HG02623 (cell line): ENCODE measurements around the gene SARDH.

Experiments
- ATAC-seq: cut with Tn5 transposase; IDR thresholded peaks from one replicate; pipeline ENCODE4 v1.9.1; 2021; ENCODE audit warnings: moderate library complexity; ENCODE audit not compliant: unreplicated experiment

The SARDH gene

GRCh38 chr9:133715866-133716563 lies 22.1 kb downstream of the SARDH start:
- no peak for ATAC-seq

- ATAC-seq: no peak
These were observed 22.8 kb downstream of the SARDH start for GRCh38 chr9:133715295-133715865.

GRCh38 chr9:133714606-133715294 lies 23.4 kb downstream of the SARDH start:
- ATAC-seq: no peak

- no peak for ATAC-seq
These were observed 24.1 kb downstream of the SARDH start for GRCh38 chr9:133713960-133714495.

GRCh38 chr9:133713150-133713959 lies 24.8 kb downstream of the SARDH start:
- ATAC-seq: no peak

GRCh38 chr9:133712221-133713100 lies 25.7 kb downstream of the SARDH start:
- no peak for ATAC-seq

- no peak for ATAC-seq
These were observed 26.5 kb downstream of the SARDH start for GRCh38 chr9:133711428-133712220.

- no peak for ATAC-seq
These were observed 27.3 kb downstream of the SARDH start for GRCh38 chr9:133710661-133711427.

GRCh38 chr9:133709691-133710571 lies 28.2 kb downstream of the SARDH start:
- ATAC-seq: no peak

- ATAC-seq: no peak
These were observed 29.0 kb downstream of the SARDH start for GRCh38 chr9:133709015-133709611.

- no peak for ATAC-seq
These were observed 29.7 kb downstream of the SARDH start for GRCh38 chr9:133708246-133709014.

GRCh38 chr9:133707763-133708245 lies 30.3 kb downstream of the SARDH start:
- no peak for ATAC-seq

GRCh38 chr9:133707065-133707762 lies 30.9 kb downstream of the SARDH start:
- ATAC-seq: no peak

GRCh38 chr9:133706307-133707050 lies 31.7 kb downstream of the SARDH start:
- no peak for ATAC-seq

- no peak for ATAC-seq
These were observed 32.6 kb downstream of the SARDH start for GRCh38 chr9:133705576-133705975.
